ENCODE measurements around the gene MAB21L3. TPM values are rescaled to one million over a fixed set of nuclear protein-coding genes. Genes with fewer than 3 reads are reported as not detected.

Gene MAB21L3
- total RNA-seq, 2 experiments from 2014 or later = not detected

DNA sequence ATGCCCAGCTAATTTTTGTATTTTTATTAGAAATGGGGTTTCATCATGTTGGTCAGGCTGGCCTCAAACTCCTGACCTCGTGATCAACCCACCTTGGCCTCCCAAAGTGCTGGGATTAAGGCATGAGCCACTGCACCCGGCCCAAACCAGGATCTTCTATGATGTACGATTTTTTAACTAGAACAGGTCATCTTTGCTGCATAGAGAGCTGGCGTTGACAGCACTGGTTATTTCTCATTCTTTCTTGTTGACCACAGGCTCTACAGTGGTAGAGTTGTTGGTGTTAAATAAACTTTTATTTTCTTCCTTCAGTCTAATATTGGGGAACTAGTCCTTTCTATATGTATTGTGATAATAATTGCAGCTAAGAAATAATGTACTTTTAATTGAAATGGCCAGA is 3.8 kb upstream of the MAB21L3 start:
- Mint-ChIP-seq H3K9me3 (no peaks in the 10 kb centered on the region), H3K27ac (no peak overlapping the region), H3K4me3 (no peak overlapping the region), H3K27me3 (peaks cover 21% of the 10 kb centered on the region), H3K4me1 (ENCODE audit: low read depth) (no peaks in the 10 kb centered on the region), H3K36me3 (ENCODE audit: low read depth) (no peaks in the 10 kb centered on the region)
- intact Hi-C loops (cut with DNase I, micrococcal nuclease) = no loop called here
- H3K4me1 ChIP-seq (ENCODE audit: insufficient read depth, low read length) = no peaks in the 10 kb centered on the region
- ATAC-seq (ENCODE audit: poor library complexity) (no peak), DNase-seq (no peak)
- H3K27ac ChIP-seq (ENCODE audit: low read depth in 1 of 2, low read length in 2 of 2) = no peak overlapping the region
- no peak for TF ChIP-seq CTCF (IDR thresholded peaks at IDR 0.05)
- no peaks in the 10 kb centered on the region for H3K36me3 ChIP-seq (ENCODE audit: insufficient read depth, low read length)
- peaks cover 3 to 4% of the 10 kb centered on the region in 2 experiments for H3K27me3 ChIP-seq (ENCODE audit: control insufficient read depth in 1 of 2, insufficient read depth in 2 of 2, low read length in 2 of 2)
- CTCF ChIA-PET = interaction anchor here (1.6 kb wide), 1 partner anchor 9 kb away, joined by 4 read pairs; no protein-coding TSS in a partner anchor
- H3K4me3 ChIP-seq (ENCODE audit: low read length) = no peak overlapping the region
- POLR2A ChIA-PET = no interaction called here
- no peaks in the 10 kb centered on the region for H3K9me3 ChIP-seq (ENCODE audit: control insufficient read depth in 1 of 2, insufficient read depth in 1 of 2, low read length in 2 of 2)

GRCh38 chr1:116111524-116112021 is 374 bp downstream of the MAB21L3 start:
- no peak for TF ChIP-seq CTCF (IDR thresholded peaks at IDR 0.05)
- POLR2A ChIA-PET = interaction anchor here (0.6 kb wide), 1 partner anchor 329 kb away, joined by 4 read pairs; no protein-coding TSS in a partner anchor

DNA sequence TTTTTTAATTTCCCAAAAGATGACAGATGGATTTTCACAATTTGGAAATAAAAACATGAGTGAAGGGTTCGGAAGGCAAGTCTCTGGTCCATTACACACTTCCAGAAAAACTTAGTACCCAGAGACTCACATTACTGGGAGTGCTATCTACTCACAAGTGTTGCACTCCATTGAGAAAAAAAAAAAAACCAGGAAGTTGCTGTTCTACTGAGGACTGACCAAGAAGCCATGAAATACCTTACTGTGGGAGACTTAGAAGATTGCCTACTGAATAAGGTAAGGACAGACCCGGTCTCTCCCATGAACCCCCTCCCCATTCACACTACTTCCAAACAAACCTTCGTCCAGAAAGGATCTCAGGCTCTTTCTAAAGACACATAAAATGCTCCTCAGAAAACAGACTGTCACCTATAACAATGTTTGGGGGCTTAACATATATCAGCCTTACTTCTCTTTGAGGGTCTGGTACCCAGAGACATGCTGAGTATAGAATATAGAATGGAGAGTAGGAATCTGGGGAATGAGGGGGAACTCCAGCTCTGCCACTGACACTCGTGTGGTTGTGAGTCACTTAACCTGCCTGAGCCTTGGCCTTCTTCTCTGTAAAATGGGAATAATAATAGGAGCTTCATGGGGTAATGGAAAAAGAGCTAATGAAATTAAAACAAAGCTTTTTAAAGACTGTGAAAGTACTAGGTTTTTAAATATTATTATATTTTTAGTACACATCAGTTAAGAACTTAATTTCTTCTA is 1.4 kb downstream of the MAB21L3 start:
- ChIA-PET POLR2A (no interaction called here), CTCF (no interaction called here)
- H3K27ac Mint-ChIP-seq = no peak overlapping the region

More at GRCh38 chr1:116111524-116112021, 374 bp downstream of the MAB21L3 start:
- no peak overlapping the region for H3K27ac Mint-ChIP-seq
- no peak overlapping the region for H3K4me3 ChIP-seq (ENCODE audit: low read length)
- no peaks in the 10 kb centered on the region for H3K4me1 Mint-ChIP-seq (ENCODE audit: low read depth)
- peaks cover 3 to 4% of the 10 kb centered on the region in 2 experiments for H3K27me3 ChIP-seq (ENCODE audit: control insufficient read depth in 1 of 2, insufficient read depth in 2 of 2, low read length in 2 of 2)
- no peaks in the 10 kb centered on the region for H3K4me1 ChIP-seq (ENCODE audit: insufficient read depth, low read length)
- ATAC-seq (ENCODE audit: poor library complexity) = no peak
- H3K9me3 ChIP-seq (ENCODE audit: control insufficient read depth in 1 of 2, insufficient read depth in 1 of 2, low read length in 2 of 2) = no peaks in the 10 kb centered on the region
- no peaks in the 10 kb centered on the region for H3K36me3 Mint-ChIP-seq (ENCODE audit: low read depth)
- no peaks in the 10 kb centered on the region for H3K36me3 ChIP-seq (ENCODE audit: insufficient read depth, low read length)
- peaks cover 18% of the 10 kb centered on the region for H3K27me3 Mint-ChIP-seq
- intact Hi-C loops (cut with DNase I, micrococcal nuclease) = no loop called here
- H3K27ac ChIP-seq (ENCODE audit: low read depth in 1 of 2, low read length in 2 of 2) = no peak overlapping the region
- CTCF ChIA-PET = no interaction called here
- H3K4me3 Mint-ChIP-seq = no peak overlapping the region
- no peaks in the 10 kb centered on the region for H3K9me3 Mint-ChIP-seq
- DNase-seq = no peak

More for the DNA sequence above, 1.4 kb downstream of the MAB21L3 start:
- H3K4me1 ChIP-seq (ENCODE audit: insufficient read depth, low read length) = no peaks in the 10 kb centered on the region
- ATAC-seq (ENCODE audit: poor library complexity) (no peak), DNase-seq (no peak)
- TF ChIP-seq CTCF (IDR thresholded peaks at IDR 0.05) = no peak
- Mint-ChIP-seq H3K27me3 (peaks cover 16% of the 10 kb centered on the region), H3K36me3 (ENCODE audit: low read depth) (no peaks in the 10 kb centered on the region), H3K4me1 (ENCODE audit: low read depth) (no peaks in the 10 kb centered on the region), H3K9me3 (no peaks in the 10 kb centered on the region), H3K4me3 (no peak overlapping the region)
- no peaks in the 10 kb centered on the region for H3K36me3 ChIP-seq (ENCODE audit: insufficient read depth, low read length)
- intact Hi-C loops (cut with DNase I, micrococcal nuclease) = no loop called here
- no peak overlapping the region for H3K27ac ChIP-seq (ENCODE audit: low read depth in 1 of 2, low read length in 2 of 2)
- H3K27me3 ChIP-seq (ENCODE audit: control insufficient read depth in 1 of 2, insufficient read depth in 2 of 2, low read length in 2 of 2) = peaks cover 3 to 4% of the 10 kb centered on the region in 2 experiments
- no peak overlapping the region for H3K4me3 ChIP-seq (ENCODE audit: low read length)
- no peaks in the 10 kb centered on the region for H3K9me3 ChIP-seq (ENCODE audit: control insufficient read depth in 1 of 2, insufficient read depth in 1 of 2, low read length in 2 of 2)

All from CD4-positive, alpha-beta T cell (primary cell).